ENCODE data around the gene RAB43. TPM values are rescaled to one million over a fixed set of nuclear protein-coding genes. Genes with fewer than 3 reads are reported as not detected.

Gene RAB43
- total RNA-seq, 1 experiment from 2014 or later = 22.4 TPM

DNA sequence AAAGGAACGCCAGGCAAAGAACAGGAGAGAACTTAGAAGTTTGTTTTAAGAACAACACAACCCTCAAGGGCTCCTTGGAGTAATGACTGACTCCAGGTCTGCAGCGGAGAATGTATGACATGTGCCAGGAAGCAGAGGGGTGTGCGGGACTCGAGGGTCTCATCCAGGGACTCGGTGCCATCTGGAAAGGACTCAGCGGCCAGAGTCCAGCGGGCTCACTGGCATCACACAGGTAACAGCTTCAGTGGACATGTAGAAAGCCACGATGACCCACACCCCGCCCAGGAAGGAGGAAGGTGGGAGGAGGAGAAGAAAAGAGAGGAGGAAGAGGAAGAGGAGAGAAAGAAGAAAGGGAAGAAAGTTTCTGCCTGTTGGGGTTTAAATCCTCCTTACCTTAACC, 39.6 kb downstream of the RAB43 start:
- Histone ChIP-seq H3K4me3 (ENCODE audit: low read length) (no peak overlapping the region), H3K4me2 (ENCODE audit: low read length) (no peak overlapping the region), H3K9me3 (ENCODE audit: low read length) (no peaks in the 10 kb centered on the region), H3K27ac (ENCODE audit: low read length) (no peak overlapping the region), H4K20me1 (ENCODE audit: low read length) (no peaks in the 10 kb centered on the region), H3K9ac (ENCODE audit: low read length) (no peak overlapping the region), H2AFZ (ENCODE audit: low read length) (no peak overlapping the region), H3F3A (ENCODE audit: low read length, unreplicated experiment) (no peaks in the 10 kb centered on the region), H3K4me1 (ENCODE audit: insufficient read depth, low read length) (no peaks in the 10 kb centered on the region; the same call in 1 of the 2 replicates), H3K27me3 (ENCODE audit: low read length) (no peaks in the 10 kb centered on the region), H3K79me2 (ENCODE audit: low read length) (no peaks in the 10 kb centered on the region), H3K9me2 (replicated peaks; ENCODE audit: low read length) (no peaks in the 10 kb centered on the region), H3K36me3 (ENCODE audit: low read depth, low read length) (no peaks in the 10 kb centered on the region)
- DNase-seq (no peak), ATAC-seq (no peak)
- TF ChIP-seq CTCF (conservative IDR thresholded peaks at IDR 0.05; ENCODE audit: low read depth, low read length) = no peak
- no peak for TF ChIP-seq EZH2phosphoT487 (IDR thresholded peaks at IDR 0.05; ENCODE audit: borderline replicate concordance, low read length)
- no peak for TF ChIP-seq EZH2 (IDR thresholded peaks at IDR 0.05; ENCODE audit: low read length, unreplicated experiment)
- intact Hi-C loops (cut with micrococcal nuclease) = no loop called here
- ChIA-PET CTCF (no interaction called here), POLR2A (ENCODE audit: unreplicated experiment) (no interaction called here)
- BruUV-seq (replicated peaks) = no TSS peak

DNA sequence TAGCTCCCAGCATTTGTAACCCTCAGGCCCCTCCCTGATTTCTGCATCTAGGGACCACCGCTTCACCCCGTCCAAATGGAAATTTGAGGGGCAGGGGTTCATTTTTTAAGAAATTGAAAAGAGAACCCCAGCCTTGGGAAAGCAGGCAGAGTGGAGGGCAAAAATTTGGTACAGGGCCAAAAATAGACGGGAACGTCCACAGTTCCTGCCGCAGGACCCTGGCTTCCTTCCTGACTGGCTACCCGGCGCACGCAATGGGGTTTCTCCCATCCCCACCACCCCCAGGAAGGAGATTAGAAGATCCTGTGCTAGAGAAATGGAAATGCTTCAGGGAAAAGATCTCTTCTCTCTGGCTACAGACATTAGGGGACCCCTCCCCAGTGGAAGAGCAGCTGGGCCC, 40.1 kb downstream of the RAB43 start:
- ATAC-seq = no peak
- H3K36me3 ChIP-seq (ENCODE audit: low read depth, low read length) = no peaks in the 10 kb centered on the region
- intact Hi-C loops (cut with micrococcal nuclease) = no loop called here
- no peak overlapping the region for H3K4me2 ChIP-seq (ENCODE audit: low read length)
- no peaks in the 10 kb centered on the region for H4K20me1 ChIP-seq (ENCODE audit: low read length)
- TF ChIP-seq EZH2phosphoT487 (IDR thresholded peaks at IDR 0.05; ENCODE audit: borderline replicate concordance, low read length) (no peak), EZH2 (IDR thresholded peaks at IDR 0.05; ENCODE audit: low read length, unreplicated experiment) (no peak), CTCF (conservative IDR thresholded peaks at IDR 0.05; ENCODE audit: low read depth, low read length) (no peak)
- no TSS peak for BruUV-seq (replicated peaks)
- POLR2A ChIA-PET (ENCODE audit: unreplicated experiment) = no interaction called here
- CTCF ChIA-PET = no interaction called here
- no peak overlapping the region for H2AFZ ChIP-seq (ENCODE audit: low read length)
- no peaks in the 10 kb centered on the region for H3K9me2 ChIP-seq (replicated peaks; ENCODE audit: low read length)
- no peaks in the 10 kb centered on the region for H3K27me3 ChIP-seq (ENCODE audit: low read length)
- H3K4me1 ChIP-seq (ENCODE audit: insufficient read depth, low read length) = no peaks in the 10 kb centered on the region; the same call in 1 of the 2 replicates
- DNase-seq = no peak
- no peaks in the 10 kb centered on the region for H3K79me2 ChIP-seq (ENCODE audit: low read length)
- no peak overlapping the region for H3K9ac ChIP-seq (ENCODE audit: low read length)
- H3K9me3 ChIP-seq (ENCODE audit: low read length) = no peaks in the 10 kb centered on the region
- H3K4me3 ChIP-seq (ENCODE audit: low read length) = no peak overlapping the region
- no peak overlapping the region for H3K27ac ChIP-seq (ENCODE audit: low read length)
- H3F3A ChIP-seq (ENCODE audit: low read length, unreplicated experiment) = no peaks in the 10 kb centered on the region

DNA sequence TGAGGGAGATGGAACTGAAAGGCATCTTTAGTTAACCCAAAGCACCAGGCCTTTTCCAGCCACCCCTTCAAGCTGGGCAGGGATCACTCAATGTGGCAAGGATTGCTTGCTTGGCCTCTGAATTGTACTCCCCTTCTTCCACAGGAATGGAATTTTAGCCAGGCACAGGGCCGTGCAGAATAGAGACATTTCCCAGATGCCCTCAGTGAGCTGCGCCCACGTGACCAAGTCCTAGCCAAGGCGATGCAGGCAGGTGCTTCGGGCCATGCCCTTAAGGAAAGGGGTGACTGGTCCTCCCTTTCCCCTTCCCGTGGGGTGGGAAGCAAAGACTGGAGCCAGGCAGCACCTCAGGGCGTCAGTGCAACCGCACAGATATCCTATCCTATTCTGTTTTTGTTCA, 43.1 kb downstream of the RAB43 start:
- no peaks in the 10 kb centered on the region for H3K27me3 ChIP-seq (ENCODE audit: low read length)
- TF ChIP-seq EZH2 (IDR thresholded peaks at IDR 0.05; ENCODE audit: low read length, unreplicated experiment) = no peak
- no peak for TF ChIP-seq CTCF (conservative IDR thresholded peaks at IDR 0.05; ENCODE audit: low read depth, low read length)
- TF ChIP-seq EZH2phosphoT487 (IDR thresholded peaks at IDR 0.05; ENCODE audit: borderline replicate concordance, low read length) = no peak
- H3K9ac ChIP-seq (ENCODE audit: low read length) = no peak overlapping the region
- no peak overlapping the region for H2AFZ ChIP-seq (ENCODE audit: low read length)
- CTCF ChIA-PET = no interaction called here
- intact Hi-C loops (cut with micrococcal nuclease) = no loop called here
- BruUV-seq (replicated peaks) = no TSS peak
- H3K9me2 ChIP-seq (replicated peaks; ENCODE audit: low read length) = no peaks in the 10 kb centered on the region
- POLR2A ChIA-PET (ENCODE audit: unreplicated experiment) = no interaction called here
- no peak overlapping the region for H3K4me2 ChIP-seq (ENCODE audit: low read length)
- H4K20me1 ChIP-seq (ENCODE audit: low read length) = no peaks in the 10 kb centered on the region
- no peaks in the 10 kb centered on the region for H3K36me3 ChIP-seq (ENCODE audit: low read depth, low read length)
- H3F3A ChIP-seq (ENCODE audit: low read length, unreplicated experiment) = no peaks in the 10 kb centered on the region
- no peaks in the 10 kb centered on the region for H3K9me3 ChIP-seq (ENCODE audit: low read length)
- no peak for ATAC-seq
- no peak overlapping the region for H3K27ac ChIP-seq (ENCODE audit: low read length)
- no peak for DNase-seq
- no peaks in the 10 kb centered on the region; the same call in 1 of the 2 replicates for H3K4me1 ChIP-seq (ENCODE audit: insufficient read depth, low read length)
- no peaks in the 10 kb centered on the region for H3K79me2 ChIP-seq (ENCODE audit: low read length)
- no peak overlapping the region for H3K4me3 ChIP-seq (ENCODE audit: low read length)

All from PC-3 (cell line).